Fibroblast of mammary gland (primary cell): ENCODE measurements around the gene NR6A1.

ENCODE experiments used
- DNase-seq: peaks from one replicate; pipeline ENCODE4 v3.0.0-alpha.2; 2010; ENCODE audit warnings: low read depth
- H3K4me3 ChIP-seq: 2 replicates; pipeline ENCODE4 v1.5.1; 2011; ENCODE audit warnings: low read depth, mild to moderate bottlenecking, low read length, moderate library complexity; ENCODE audit not compliant: control insufficient read depth
- TF ChIP-seq, protein P1 (sequence below): conservative IDR thresholded peaks from 2 replicates; pipeline ENCODE4 v1.5.1; 2011; ENCODE audit warnings: low read depth, low read length, inconsistent platforms; ENCODE audit not compliant: control insufficient read depth, insufficient read depth

Gene NR6A1

GRCh38 chr9:124486778-124487259 lies 284.3 kb downstream of the NR6A1 start:
- no peak overlapping the region for H3K4me3 ChIP-seq
- TF ChIP-seq, protein P1, sequence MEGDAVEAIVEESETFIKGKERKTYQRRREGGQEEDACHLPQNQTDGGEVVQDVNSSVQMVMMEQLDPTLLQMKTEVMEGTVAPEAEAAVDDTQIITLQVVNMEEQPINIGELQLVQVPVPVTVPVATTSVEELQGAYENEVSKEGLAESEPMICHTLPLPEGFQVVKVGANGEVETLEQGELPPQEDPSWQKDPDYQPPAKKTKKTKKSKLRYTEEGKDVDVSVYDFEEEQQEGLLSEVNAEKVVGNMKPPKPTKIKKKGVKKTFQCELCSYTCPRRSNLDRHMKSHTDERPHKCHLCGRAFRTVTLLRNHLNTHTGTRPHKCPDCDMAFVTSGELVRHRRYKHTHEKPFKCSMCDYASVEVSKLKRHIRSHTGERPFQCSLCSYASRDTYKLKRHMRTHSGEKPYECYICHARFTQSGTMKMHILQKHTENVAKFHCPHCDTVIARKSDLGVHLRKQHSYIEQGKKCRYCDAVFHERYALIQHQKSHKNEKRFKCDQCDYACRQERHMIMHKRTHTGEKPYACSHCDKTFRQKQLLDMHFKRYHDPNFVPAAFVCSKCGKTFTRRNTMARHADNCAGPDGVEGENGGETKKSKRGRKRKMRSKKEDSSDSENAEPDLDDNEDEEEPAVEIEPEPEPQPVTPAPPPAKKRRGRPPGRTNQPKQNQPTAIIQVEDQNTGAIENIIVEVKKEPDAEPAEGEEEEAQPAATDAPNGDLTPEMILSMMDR = no peak
- no peak for DNase-seq

GRCh38 chr9:124485936-124486335 lies 285.2 kb downstream of the NR6A1 start:
- no peak overlapping the region for H3K4me3 ChIP-seq
- TF ChIP-seq, protein P1 = no peak
- no peak for DNase-seq

- TF ChIP-seq, protein P1 = no peak
Measured at GRCh38 chr9:124485201-124485600, 285.9 kb downstream of the NR6A1 start.

DNA sequence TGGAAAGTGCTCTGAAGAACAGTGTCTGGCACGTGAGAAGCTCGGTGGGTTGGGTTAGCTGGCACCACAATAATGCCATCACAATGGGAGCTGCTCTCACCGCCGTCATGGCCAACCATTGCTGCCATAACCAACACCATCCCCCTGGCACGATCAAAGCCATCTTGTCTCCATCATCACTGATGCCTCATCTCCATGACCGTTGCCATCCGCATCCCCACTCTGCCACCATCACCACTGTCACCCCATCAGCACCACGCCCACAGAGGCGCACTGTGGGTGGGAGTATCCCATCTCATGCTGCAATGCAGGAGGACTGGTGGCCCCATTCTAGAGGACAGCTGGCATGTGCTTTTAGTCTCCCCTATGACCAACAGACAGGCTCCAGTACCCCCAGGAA lies 287.6 kb downstream of the NR6A1 start:
- DNase-seq = no peak
- no peak overlapping the region for H3K4me3 ChIP-seq
- TF ChIP-seq, protein P1 = no peak

More at GRCh38 chr9:124485201-124485600, 285.9 kb downstream of the NR6A1 start:
- H3K4me3 ChIP-seq = no peak overlapping the region
- DNase-seq = no peak

- DNase-seq = no peak
- no peak overlapping the region for H3K4me3 ChIP-seq
- TF ChIP-seq, protein P1 = no peak
Measured at GRCh38 chr9:124482431-124483031, 288.6 kb downstream of the NR6A1 start.

GRCh38 chr9:124481115-124481514 lies 290.0 kb downstream of the NR6A1 start:
- H3K4me3 ChIP-seq = no peak overlapping the region
- no peak for DNase-seq
- TF ChIP-seq, protein P1 = no peak

DNA sequence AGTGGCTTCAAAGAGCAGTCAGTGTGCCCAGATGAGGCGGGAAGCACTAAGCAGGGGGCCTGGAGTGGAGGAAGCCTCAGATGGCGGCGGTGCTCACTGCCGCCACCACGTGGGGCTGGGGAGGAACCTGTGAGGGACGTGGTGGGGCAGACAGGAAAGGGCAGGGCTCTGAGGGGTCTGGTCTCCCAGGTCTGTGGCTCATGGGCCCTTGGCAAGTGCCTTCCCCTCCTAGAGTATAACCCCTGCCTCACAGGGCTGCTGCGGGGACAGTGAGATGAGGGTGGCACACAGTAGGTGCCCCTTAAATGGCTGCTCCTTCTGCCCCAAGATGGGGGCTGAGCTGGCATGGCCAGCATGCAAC lies 290.5 kb downstream of the NR6A1 start:
- TF ChIP-seq, protein P1 = peak; percentile 37
- peak; percentile 20 for DNase-seq
- H3K4me3 ChIP-seq = no peak overlapping the region
